UCSD-AML1 (cell line): ENCODE results near the gene C16orf78.
A peak's percentile ranks its signal among the peaks of the same experiment; 100 is the strongest.

Experiments used
- DNase-seq: peaks from one replicate; lab custom pipeline; 2025; ENCODE audit not compliant: unreplicated experiment; lab: John Stamatoyannopoulos, UW

The C16orf78 gene, protein sequence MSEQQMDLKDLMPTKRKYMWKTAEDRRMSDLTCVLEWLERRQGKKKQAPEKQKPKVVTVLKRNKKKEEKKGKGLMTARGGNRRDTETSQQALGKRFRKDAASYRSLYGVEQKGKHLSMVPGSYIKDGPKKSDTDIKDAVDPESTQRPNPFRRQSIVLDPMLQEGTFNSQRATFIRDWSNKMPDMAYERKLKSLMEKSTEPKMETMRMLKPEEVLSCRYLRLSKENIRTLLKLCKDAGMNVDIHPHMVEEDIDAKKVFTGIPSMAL

DNA sequence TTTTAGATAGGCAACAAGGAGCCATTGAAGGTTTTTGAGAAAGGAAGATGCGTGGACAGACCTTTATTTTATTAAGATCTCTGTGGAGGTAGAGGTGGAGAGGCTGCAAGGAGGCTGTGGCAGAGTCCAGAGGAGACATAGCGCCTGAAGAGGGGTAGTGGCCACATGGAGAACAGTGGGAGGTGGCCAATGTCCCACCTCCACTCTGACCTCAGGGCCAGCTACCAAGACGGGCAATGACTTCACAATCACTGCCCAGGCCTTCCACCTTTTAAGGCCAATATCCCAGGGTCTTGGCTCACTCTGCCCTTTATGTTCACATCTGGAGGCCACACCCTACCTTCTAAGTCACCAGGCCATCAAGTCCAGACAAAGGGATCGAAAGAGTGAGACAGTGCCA is at the start of gene C16orf78:
Gene C16orf78, plus strand, starts transcription at position 301 of the 400 bp plus-strand sequence. CDS start 136 bp downstream, outside the sequence.
- no peak for DNase-seq

DNA sequence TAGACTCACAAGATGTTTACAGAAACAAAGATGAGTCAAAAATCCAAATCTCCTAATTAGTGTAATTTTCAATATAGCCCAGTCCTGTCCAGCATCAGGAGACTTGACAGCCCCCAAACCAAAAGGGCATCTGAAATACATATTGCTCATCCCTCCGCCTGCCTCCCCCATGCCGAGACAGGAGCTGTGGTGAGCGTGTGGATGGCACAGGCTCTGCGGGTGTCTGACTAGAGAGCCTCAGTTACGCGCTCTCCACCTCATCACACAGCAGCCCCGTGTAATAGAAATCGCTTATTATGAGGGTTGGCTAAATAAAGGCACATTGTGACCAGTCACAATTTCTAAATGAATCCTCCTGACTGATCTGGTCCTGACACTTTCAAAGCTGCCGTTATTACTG is 48.9 kb upstream of the C16orf78 start:
- no peak for DNase-seq

DNA sequence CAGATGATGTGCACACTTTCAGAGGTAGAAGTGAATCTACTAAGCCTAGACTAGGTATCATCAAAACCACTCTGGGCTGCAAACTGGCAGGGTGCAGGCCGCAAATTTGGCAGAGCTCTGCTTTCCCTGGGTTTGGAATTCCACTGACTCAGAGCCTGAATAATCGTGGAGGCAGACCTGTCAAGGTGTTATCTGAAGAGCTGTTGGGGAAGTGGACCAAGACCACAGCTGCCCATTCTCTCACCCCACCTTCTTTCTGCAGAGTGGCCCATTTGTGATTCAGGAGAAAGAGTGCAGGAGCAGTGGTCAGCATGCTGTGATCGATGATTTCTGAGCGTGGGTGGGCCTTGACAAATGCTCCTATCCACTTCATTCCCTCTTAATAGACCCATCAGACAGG is 46.1 kb upstream of the C16orf78 start:
- DNase-seq: no peak

DNA sequence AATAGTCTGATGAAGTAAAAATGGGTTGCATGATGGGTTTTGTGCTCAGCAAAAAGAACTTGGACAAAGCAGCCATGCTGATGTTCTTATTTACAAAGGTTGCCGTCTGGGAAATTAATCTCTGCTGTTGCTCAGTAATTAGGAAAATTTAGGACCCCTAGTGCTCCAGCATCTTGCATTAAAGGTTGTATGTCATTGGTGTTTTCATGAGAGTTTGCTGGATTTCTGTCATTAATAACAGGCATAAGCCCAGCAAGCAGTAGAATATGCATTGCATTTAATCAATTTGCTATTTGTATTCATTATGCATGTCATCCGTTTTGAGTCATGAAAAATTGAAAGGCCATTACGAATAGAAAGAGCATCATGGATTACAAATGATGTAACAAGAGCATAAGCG is 45.3 kb upstream of the C16orf78 start:
- DNase-seq: no peak

DNA sequence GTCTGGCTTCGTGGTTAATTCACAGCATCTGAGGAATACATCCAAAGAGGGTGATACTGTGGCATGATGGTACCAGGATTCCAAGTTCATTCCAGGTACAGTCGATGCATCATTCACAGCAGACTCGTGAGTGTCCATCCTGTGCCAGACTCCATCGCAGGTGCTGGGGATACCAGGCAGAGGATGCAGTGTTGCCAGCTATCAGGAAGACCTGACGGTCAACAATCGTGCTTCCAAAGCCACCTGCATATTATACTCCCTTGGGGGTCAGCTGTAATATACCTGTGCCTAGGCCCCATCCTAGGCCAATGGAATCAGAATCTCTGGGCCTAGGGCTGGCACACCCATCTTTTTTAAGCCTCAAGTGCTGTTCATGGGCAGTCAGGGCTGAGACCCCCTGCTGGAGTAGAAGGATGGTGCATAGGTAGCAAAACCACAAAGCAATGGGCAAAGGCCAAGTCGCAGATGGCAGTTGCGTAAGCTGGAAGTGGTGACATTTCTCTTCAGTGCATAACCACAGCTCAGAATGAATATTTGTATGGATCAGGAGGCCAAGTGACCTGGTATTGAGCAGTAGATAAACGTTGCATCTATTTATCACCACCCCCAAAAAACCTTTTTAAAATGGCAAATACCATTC is 42.9 kb upstream of the C16orf78 start:
- DNase-seq: no peak

DNA sequence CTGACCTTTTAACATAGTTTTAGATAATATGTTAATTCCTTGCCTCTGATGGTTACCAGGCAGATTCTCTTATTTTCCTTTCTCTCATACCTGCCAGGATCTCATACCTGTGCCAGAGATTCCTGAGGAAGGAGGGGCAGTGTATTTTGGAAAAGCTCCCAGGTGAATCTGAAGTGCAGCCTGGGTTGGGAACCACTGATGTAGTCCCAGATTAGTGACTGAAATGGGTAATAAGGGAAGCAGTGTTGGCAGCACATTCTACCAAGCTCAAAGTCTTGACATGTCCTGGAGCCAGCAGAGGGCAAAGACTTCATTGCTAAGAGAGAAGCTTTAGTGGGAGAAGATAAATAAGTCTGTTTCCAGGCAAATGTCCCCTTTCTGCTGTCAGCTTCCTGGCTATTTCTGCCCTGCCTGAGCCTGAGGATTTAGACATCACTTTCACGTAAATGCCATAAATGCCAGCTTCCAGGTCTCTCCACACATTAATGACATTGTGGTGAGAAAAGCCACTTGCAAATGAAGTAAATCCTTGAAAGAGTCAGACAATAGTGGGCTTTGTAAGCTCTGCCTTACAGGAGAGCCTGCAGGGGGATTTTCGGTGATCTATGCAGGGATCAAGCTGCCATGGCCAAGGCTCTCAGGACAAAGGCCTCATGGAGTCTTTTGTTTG is 40.9 kb upstream of the C16orf78 start:
- DNase-seq: no peak

DNA sequence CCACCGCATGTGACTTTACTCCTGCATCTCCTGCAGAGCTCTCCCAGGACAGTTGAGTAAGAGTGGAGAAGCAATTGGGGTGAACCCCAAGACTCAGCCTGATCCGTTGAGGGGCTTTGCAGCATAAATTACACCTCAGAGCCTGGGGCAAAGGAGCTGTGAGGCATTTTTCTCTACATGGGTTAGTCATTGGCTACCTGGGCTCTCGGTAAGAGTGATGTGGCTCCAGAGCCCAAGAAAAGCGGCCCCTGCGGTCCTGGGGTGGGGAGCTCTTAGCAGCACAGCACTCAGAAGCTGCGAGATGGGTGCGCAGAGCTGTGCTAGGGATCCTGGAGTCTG is 40.4 kb upstream of the C16orf78 start:
- no peak for DNase-seq

DNA sequence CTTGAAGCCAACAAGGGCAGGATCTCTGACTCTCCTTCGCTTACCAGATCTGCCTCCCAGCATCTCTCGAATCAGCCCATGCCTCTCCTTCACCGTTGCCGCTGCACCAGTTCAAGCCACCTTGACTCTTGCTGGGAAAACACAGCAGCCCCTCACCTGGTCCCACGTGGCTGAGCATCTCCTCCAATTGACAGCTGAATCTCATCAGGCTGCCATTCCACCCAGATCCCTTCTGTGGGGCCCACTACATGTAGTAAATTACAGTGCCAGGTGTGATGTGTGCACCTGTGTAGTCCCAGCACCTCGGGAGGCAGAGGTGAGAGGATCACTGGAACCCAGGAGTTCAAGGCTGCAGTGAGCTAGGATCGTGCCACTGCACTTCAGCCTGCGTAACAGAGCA is 37.8 kb upstream of the C16orf78 start:
- DNase-seq: no peak

DNA sequence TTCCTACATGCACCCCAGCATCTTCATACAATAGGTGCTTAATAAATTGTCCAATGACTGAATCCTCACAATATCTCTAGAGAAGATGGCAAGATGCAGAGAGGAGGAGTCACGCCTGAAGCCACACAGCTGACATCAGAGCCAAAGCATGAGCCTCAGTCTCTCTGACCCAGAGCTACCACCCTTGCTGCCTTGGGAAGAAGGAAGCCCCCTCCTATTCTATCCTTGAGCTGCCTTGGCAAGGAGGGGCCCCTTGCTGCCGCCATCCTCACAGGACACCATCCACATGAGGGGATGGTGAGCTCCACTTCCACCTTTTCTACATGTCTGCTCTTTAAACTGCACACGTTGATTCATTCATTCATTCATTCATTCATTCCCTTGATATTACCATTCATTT is 37.0 kb upstream of the C16orf78 start:
- DNase-seq: no peak

DNA sequence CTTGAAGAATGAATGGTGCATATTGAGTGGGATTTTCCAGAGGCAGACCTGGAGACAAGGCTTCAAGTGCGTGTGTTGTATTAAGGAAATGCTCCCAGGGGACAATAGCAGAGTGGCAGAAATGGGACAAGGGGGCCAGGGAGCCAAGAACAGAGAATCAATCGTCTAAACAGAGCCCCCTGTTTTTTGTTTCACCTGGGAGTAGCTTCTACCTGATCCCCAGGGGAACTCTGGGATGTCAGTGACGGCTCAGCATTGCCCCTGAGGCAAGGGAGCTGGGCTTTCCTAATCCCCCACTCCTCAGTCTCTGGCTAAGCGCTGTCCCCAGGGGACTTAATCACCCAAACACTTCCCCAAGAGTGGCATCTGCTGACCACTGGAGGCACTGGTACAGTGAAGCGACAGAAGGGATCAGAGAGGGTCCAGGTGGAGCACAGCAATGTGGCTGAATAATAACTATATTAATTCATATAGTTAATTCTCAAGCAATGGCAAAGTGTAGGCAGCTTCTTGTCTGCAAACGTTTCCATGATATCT is 35.7 kb upstream of the C16orf78 start:
- no peak for DNase-seq

DNA sequence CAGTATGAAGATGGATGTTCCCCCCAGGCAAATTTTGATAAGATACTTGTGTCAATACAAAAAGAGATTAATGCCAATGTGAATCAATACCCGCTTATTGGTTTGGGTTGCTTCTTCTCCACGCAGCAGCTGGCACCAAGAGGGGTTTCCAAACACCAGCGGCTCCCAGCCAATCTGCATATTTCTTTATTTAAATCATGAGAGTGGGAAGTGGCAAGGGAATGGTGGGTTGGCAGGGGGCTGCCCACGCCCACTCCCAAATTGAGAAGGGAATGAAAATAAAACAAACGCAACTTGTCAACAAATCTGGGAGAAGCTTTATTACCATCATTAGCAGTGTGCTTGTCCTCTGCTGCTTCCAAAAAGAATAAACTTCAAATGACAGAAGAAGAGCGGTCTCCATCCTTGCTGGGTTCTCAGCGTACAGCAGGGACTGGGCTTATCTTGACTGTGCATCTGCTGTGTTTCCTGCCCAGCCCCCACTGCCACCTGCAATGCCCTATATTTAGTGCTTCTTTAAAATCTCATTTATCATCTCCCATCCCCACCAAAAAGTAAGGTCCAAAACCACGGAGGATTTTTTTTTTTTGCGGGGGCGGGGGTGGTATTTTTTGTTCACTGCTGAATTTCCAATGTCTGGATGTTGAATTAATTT is 34.9 kb upstream of the C16orf78 start:
- DNase-seq: no peak

DNA sequence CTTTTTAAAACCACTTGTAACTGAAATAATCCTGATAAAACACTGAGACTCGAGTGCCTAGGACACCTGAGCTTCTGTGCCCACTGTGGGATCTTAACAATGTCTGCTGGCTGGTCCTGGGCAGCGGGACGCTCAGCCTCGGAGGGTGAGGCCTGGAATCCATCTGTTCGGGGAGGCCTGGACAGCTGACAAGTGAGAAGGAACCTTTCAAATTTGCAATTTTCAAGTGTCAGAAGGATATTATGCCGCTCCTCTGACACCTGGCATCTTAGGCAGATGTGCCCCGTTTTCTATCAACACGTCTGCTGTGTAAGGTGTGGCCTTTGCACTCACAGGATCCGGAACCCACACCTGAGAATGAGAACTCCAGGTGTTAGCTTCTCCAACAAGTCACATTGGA is 33.1 kb upstream of the C16orf78 start:
- no peak for DNase-seq

DNA sequence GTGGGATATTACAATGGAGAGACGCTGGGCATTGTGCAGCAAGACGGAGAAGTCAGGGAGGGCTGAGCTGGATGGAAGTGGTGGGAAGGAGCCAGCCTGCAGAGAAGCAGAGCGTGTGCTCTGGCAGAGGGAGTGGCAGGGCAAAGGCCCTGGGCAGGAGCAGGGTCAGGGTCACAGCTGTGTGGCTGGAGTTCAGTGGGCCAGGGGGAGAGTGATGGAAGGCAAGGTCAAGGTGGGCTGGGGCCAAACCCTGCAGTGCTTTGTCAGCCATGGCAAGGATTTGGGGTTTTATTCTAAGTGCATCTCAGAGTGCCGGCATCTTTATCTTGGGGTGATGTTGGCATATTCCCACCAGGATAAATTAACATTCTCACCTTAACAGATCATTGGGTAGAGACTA is 31.9 kb upstream of the C16orf78 start:
- no peak for DNase-seq

DNA sequence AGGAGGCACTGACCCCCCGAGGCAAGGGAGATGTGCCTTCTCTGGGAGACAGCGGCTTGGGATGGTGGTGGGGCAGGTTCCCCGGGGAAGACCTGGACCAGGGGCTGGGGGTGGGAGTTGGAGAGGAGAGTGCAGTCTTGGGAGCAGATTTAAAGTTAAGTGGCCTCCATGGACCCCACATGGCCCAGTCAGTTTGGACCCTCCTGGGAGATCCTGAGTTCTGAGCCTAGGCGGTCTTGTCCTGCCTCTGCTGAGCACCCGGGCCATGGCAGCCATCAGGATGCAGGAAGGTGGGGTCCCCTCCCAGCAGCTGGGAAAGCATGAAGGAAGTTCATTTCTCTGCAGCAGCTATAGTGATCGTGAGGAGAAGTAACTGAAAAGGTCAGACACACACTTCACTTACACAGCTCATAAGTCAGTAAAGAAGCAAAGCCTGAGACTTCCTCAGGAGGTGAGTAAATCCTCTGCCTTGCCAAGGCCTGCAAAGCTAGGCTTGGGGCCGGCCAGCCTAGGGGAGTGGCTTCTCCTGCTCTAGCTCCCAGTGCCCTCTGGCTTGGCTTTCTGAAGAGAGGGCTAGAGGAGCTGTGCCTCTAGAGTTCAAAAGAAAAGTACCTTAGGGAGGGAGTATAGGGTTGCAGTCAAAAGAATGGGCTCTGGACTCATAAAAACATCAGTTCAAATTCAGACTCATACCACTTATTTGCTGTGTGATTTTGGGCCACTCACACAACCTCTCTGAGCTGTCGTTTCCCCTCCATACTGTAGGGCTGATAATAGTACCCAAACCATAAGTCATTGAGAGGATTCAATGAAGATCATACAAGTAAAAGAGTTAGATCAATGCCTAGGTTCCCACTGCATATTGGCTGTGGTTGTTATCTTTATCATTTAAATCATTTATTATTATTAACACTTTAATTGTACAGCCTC is 31.0 kb upstream of the C16orf78 start:
- no peak for DNase-seq

DNA sequence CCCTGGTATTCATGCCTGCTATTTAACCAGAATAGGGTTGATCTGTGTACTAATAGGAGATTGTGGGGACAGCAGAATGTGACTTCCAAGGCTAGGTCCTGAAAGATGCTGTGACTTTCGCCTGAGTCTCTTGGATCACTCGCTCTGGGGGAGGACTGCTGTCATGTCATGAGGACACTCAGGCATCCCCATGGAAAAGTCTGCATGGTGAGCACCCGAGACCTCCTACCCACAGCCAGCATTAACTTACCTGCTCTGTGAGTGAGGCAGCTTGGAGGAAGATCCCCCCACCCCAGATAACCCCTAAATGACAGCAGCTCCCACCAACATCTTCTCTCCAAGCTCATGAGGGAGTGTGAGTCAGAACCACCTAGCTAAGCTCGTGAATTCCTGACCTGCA is 30.3 kb upstream of the C16orf78 start:
- no peak for DNase-seq

DNA sequence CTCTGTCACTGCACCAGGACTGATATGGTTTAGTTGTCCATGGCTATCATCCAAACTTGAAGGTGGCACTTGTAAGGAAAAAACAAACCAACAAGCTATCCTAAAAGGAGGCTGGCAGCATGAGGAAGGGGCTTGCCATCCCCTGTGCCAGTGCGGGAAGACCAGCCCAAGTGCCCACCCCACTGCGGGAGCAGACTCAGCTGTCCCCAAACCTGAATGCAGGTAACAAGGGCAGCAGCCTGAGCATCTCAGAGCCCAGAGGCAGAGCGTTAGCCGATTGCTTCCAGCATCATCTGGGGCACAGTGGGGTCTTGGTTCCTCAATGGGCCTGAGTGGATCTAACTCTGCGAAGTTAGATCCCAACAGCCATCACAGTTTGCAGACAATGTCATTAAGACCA is 29.2 kb upstream of the C16orf78 start:
- DNase-seq: no peak

DNA sequence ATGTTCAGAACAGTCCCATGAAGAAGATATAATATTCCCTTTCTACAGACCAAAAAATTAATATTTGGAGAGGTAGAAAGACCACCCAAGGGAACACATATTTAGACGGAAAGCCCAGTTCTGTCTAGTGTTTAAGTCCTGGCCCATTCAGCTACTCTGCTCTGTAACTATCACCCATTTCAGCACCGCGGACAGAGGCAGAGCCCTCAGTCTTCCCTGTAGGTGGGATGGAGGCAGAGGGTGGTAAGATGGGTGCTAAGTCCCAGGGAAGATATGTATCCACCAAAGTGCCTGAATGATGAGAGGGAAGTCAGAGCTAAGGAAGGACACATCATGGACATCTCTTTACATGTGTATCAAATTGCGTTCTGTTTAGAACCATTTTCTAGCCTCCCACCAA is 27.8 kb upstream of the C16orf78 start:
- DNase-seq: peak; percentile 15

DNA sequence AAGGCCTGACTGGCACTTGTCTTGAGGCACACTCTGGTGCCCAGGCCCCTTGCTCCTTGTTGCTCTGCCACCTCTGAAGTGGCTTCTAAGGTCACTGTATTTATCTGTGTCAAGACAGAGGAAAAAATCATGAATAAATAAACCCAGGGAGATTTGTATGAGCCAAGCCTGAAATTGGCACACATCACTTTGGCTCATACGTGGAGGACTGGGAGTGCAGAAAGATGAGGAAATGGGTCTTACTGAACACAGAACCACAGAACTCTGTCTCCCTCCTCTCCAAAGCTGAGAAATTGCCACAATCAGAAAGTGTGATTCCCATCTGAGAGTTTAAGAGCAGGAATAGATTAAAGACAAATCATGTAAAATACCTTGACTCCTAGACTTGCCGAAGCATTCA is 27.1 kb upstream of the C16orf78 start:
- no peak for DNase-seq

DNA sequence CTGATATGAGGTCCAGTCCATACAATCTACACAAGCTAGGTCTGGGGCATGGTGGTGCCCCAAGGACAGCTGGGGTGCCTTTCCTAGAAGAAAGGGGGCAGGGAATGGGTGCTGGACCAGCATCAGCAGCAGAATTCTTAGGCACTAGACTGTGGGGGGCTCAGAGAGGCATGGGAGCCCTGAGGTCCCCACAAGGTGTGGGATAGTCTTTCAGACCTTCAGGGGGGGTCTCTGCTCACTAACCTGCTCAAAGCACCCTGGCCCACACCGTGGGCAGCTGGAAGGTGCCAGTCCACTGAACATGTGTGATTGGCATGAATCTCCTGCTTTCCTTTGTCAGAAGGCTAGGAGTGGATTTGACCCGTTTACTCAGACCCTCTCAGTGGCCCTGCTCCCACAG is 26.1 kb upstream of the C16orf78 start:
- DNase-seq: no peak

DNA sequence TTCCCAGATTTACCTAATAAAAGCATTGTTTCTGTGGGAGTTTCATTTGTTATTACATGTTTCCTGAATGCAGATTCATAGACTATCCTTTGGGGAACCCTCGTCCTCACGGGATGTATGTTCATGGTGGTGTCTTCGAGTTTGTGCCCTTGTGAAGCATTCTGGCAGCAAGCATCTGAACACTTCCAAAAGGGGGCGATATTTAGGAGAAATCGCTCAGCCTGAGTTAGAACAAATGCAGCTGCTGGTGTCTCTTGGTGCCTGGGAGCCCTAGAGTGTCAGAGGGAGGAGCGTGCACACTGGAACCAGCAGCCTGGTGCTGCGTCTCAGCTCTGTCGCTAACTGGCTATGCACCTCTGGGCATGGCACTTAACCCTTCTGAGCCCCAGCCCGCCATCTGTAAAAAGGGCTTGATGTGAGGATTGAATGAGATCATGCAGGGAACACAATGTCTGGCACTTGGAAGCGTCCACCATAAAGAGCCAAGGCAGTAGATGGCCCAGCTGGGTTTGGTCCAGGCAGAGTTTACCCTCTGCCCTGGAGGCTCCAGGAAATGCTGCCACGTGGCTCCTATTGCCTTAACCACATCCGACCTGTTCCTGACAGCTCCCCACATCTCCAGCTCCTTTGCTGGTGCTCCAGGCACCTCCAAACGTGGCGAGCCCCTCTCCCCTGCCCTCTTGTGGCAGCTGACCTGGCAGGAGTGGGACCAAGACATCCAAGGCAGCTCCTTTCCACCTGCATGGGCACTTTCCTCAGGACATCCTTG is 25.0 kb upstream of the C16orf78 start:
- no peak for DNase-seq
